GM23338 (cell line): ENCODE measurements around the gene SFXN1. TPM values are rescaled to one million over a fixed set of nuclear protein-coding genes. Genes with fewer than 3 reads are reported as not detected.

ENCODE experiments used
- ATAC-seq: fragments of 200-7000 bp; cut with Tn5 transposase; 3 replicates; pipeline ENCODE4 v1.9.1; 2020
- DNase-seq: peaks from one replicate; pipeline ENCODE4 v3.0.0-alpha.2; 2015; ENCODE audit warnings: low spot score
- H2AFZ ChIP-seq: fragments of 200-600 bp; sonication (generic); 2 replicates; pipeline ENCODE4 v1.8.0; 2016; ENCODE audit warnings: antibody characterized with exemption, mild to moderate bottlenecking, moderate library complexity
- H3F3A ChIP-seq: fragments of 200-600 bp; sonication (generic); replicated peaks from 2 replicates; pipeline ENCODE4 v1.8.0; 2017; ENCODE audit warnings: antibody characterized with exemption, mixed run types, low read depth
- H3K27ac ChIP-seq: fragments of 200-600 bp; sonication (generic); 2 replicates; pipeline ENCODE4 v1.6.1; 2016; ENCODE audit warnings: low read depth
- H3K27me3 ChIP-seq: fragments of 200-600 bp; sonication (generic); 2 replicates; pipeline ENCODE4 v1.8.0; 2016; ENCODE audit warnings: mild to moderate bottlenecking, mixed run types, moderate library complexity; ENCODE audit not compliant: insufficient read depth
- H3K36me3 ChIP-seq: fragments of 200-600 bp; sonication (generic); 2 replicates; pipeline ENCODE4 v1.8.0; 2016; ENCODE audit warnings: mild to moderate bottlenecking; ENCODE audit not compliant: insufficient read depth
- H3K4me1 ChIP-seq: fragments of 200-600 bp; sonication (generic); 2 replicates; pipeline ENCODE4 v1.8.0; 2016; ENCODE audit warnings: mild to moderate bottlenecking, moderate library complexity; ENCODE audit not compliant: insufficient read depth
- H3K4me2 ChIP-seq: fragments of 200-600 bp; sonication (generic); 2 replicates; pipeline ENCODE4 v1.7.1; 2017; ENCODE audit warnings: mixed run types
- H3K4me3 ChIP-seq: fragments of 200-600 bp; sonication (generic); 2 replicates; pipeline ENCODE4 v1.6.1; 2016; ENCODE audit warnings: mixed run types
- H3K79me2 ChIP-seq: fragments of 200-600 bp; sonication (generic); replicated peaks from 2 replicates; pipeline ENCODE4 v1.8.0; 2017; ENCODE audit warnings: mild to moderate bottlenecking; ENCODE audit not compliant: insufficient read depth
- H3K9me2 ChIP-seq: fragments of 200-600 bp; sonication (generic); 2 replicates; pipeline ENCODE4 v1.8.0; 2017; ENCODE audit not compliant: insufficient read depth
- H4K20me1 ChIP-seq: fragments of 200-600 bp; sonication (generic); replicated peaks from 2 replicates; pipeline ENCODE4 v1.8.0; 2017; ENCODE audit warnings: mild to moderate bottlenecking; ENCODE audit not compliant: insufficient read depth
- H3K27ac Mint-ChIP-seq: 2 replicates; pipeline ENCODE4 v1.8.0; 2020; ENCODE audit warnings: inconsistent platforms, mild to moderate bottlenecking, moderate library complexity, mixed read lengths
- H3K27me3 Mint-ChIP-seq: 3 replicates; pipeline ENCODE4 v1.8.0; 2022; ENCODE audit warnings: low read depth, mild to moderate bottlenecking, moderate library complexity, mixed read lengths, inconsistent platforms; ENCODE audit not compliant: insufficient read depth, poor library complexity
- H3K36me3 Mint-ChIP-seq: 3 replicates; pipeline ENCODE4 v1.8.0; 2021; ENCODE audit warnings: low read depth, mild to moderate bottlenecking, inconsistent platforms, moderate library complexity, mixed read lengths
- H3K4me1 Mint-ChIP-seq: 3 replicates; pipeline ENCODE4 v1.8.0; 2020; ENCODE audit warnings: mild to moderate bottlenecking, inconsistent platforms, mixed read lengths
- H3K4me3 Mint-ChIP-seq: 3 replicates; pipeline ENCODE4 v1.8.0; 2021; ENCODE audit warnings: moderate library complexity, mild to moderate bottlenecking, inconsistent platforms, mixed read lengths
- H3K9me3 Mint-ChIP-seq: 3 replicates; pipeline ENCODE4 v1.8.0; 2020; ENCODE audit warnings: moderate library complexity, mild to moderate bottlenecking, inconsistent platforms, mixed read lengths
- CREB1 ChIP-seq: fragments of 250-450 bp; sonication (Bioruptor Pico); IDR thresholded peaks from 2 replicates; pipeline ENCODE4 v1.5.0; 2020; ENCODE audit warnings: low read depth, mild to moderate bottlenecking, moderate library complexity
- ETS1 ChIP-seq: IDR thresholded peaks from 2 replicates; pipeline ENCODE4 v1.6.1; 2016; ENCODE audit warnings: antibody characterized with exemption
- EZH2 ChIP-seq: fragments of 200-600 bp; sonication (generic); IDR thresholded peaks from one replicate; pipeline ENCODE4 v1.8.0; 2017; ENCODE audit warnings: antibody characterized with exemption, mild to moderate bottlenecking, low read depth; ENCODE audit not compliant: unreplicated experiment
- EZH2phosphoT487 ChIP-seq: fragments of 200-600 bp; sonication (generic); IDR thresholded peaks from one replicate; pipeline ENCODE4 v1.8.1; 2018; ENCODE audit warnings: antibody characterized with exemption; ENCODE audit not compliant: unreplicated experiment
- JUNB ChIP-seq: IDR thresholded peaks from one replicate; pipeline ENCODE4 v1.6.1; 2016; ENCODE audit warnings: antibody characterized with exemption; ENCODE audit not compliant: unreplicated experiment
- NANOG ChIP-seq: IDR thresholded peaks from 2 replicates; pipeline ENCODE4 v1.6.1; 2016; ENCODE audit warnings: antibody characterized with exemption, borderline replicate concordance
- POLR2AphosphoS5 ChIP-seq: IDR thresholded peaks from 2 replicates; pipeline ENCODE4 v1.6.1; 2016; ENCODE audit warnings: antibody characterized with exemption, low read depth
- REST ChIP-seq: IDR thresholded peaks from one replicate; pipeline ENCODE4 v1.6.1; 2018; ENCODE audit warnings: antibody characterized with exemption; ENCODE audit not compliant: unreplicated experiment
- STAT1 ChIP-seq: IDR thresholded peaks from one replicate; pipeline ENCODE4 v1.6.1; 2016; ENCODE audit warnings: antibody characterized with exemption; ENCODE audit not compliant: unreplicated experiment
- ZNF114 ChIP-seq: fragments of 250-450 bp; sonication (Bioruptor Pico); IDR thresholded peaks from 2 replicates; pipeline ENCODE4 v1.5.0; 2020; ENCODE audit warnings: mild to moderate bottlenecking, moderate library complexity
- ZNF331 ChIP-seq: fragments of 250-450 bp; sonication (Bioruptor Pico); IDR thresholded peaks from 2 replicates; pipeline ENCODE4 v1.5.0; 2020; ENCODE audit warnings: low read depth, mild to moderate bottlenecking, moderate library complexity
- ZNF462 ChIP-seq: fragments of 250-450 bp; sonication (Bioruptor Pico); IDR thresholded peaks from 2 replicates; pipeline ENCODE4 v1.5.0; 2020; ENCODE audit warnings: mild to moderate bottlenecking, moderate library complexity
- polyA plus RNA-seq: library from polyadenylated mRNA; unstranded; fragments of >200 nt; fragmentation: Nextera tagmentation; extraction: Ambion mirVana; gene quantifications from 2 replicates; pipeline ENCODE4 v1.2.1, GENCODE V29; 2016
- total RNA-seq: library from RNA; depleted of rRNA; stranded (reverse); fragments of >200 nt; shearing (Covaris generic); gene quantifications from 2 replicates; pipeline ENCODE4 v1.2.3, GENCODE V29; 2014
- TF ChIP-seq, protein P1 (sequence below), 2 experiments: fragments of 200-600 bp in 1 of 2; sonication (generic) in 1 of 2; conservative IDR thresholded peaks; 2 replicates each; pipeline versions ENCODE4 v1.5.1 to v1.6.1; 2016 to 2017; ENCODE audit warnings: antibody characterized with exemption in 2 of 2, low read depth in 2 of 2, mild to moderate bottlenecking in 2 of 2, moderate library complexity in 1 of 2

SFXN1 gene
- total and polyA plus RNA-seq, 2 experiments from 2014 or later = 44.0 to 97.7 TPM

- H3K27me3 Mint-ChIP-seq = peaks cover 6% of the 10 kb centered on the region
- H3K27ac Mint-ChIP-seq = no peak overlapping the region
- peaks cover 16% of the 10 kb centered on the region for H3K4me1 Mint-ChIP-seq
- H3K27ac ChIP-seq = no peak overlapping the region
- TF ChIP-seq CREB1 (CRISPR knock-in tag) (no peak), POLR2AphosphoS5 (no peak), EZH2phosphoT487 (no peak), JUNB (no peak), ZNF462 (CRISPR knock-in tag) (no peak), ZNF114 (CRISPR knock-in tag) (no peak), EZH2 (no peak), REST (no peak), NANOG (no peak), ETS1 (no peak), STAT1 (no peak), ZNF331 (CRISPR knock-in tag) (no peak)
- TF ChIP-seq, protein P1, sequence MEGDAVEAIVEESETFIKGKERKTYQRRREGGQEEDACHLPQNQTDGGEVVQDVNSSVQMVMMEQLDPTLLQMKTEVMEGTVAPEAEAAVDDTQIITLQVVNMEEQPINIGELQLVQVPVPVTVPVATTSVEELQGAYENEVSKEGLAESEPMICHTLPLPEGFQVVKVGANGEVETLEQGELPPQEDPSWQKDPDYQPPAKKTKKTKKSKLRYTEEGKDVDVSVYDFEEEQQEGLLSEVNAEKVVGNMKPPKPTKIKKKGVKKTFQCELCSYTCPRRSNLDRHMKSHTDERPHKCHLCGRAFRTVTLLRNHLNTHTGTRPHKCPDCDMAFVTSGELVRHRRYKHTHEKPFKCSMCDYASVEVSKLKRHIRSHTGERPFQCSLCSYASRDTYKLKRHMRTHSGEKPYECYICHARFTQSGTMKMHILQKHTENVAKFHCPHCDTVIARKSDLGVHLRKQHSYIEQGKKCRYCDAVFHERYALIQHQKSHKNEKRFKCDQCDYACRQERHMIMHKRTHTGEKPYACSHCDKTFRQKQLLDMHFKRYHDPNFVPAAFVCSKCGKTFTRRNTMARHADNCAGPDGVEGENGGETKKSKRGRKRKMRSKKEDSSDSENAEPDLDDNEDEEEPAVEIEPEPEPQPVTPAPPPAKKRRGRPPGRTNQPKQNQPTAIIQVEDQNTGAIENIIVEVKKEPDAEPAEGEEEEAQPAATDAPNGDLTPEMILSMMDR (conservative IDR thresholded peaks at IDR 0.05; ENCODE audit: low read depth in 2 of 2) = no peak
- peaks cover 2% of the 10 kb centered on the region; the same call in 1 of the 2 replicates for H3F3A ChIP-seq
- no peak overlapping the region for H2AFZ ChIP-seq
- no peak overlapping the region for H3K4me2 ChIP-seq
- peaks cover 7% of the 10 kb centered on the region; the same call in 1 of the 2 replicates for H3K36me3 ChIP-seq
- H3K4me1 ChIP-seq = peaks cover 22% of the 10 kb centered on the region
- peaks cover 21% of the 10 kb centered on the region for H3K36me3 Mint-ChIP-seq
- no peaks in the 10 kb centered on the region for H4K20me1 ChIP-seq
- H3K4me3 ChIP-seq = no peak overlapping the region
- H3K9me2 ChIP-seq = no peaks in the 10 kb centered on the region
- no peak overlapping the region for H3K4me3 Mint-ChIP-seq
- H3K9me3 Mint-ChIP-seq = no peaks in the 10 kb centered on the region
- no peaks in the 10 kb centered on the region for H3K27me3 ChIP-seq
- H3K79me2 ChIP-seq = no peaks in the 10 kb centered on the region
- DNase-seq (no peak), ATAC-seq (no peak)
Measured at GRCh38 chr5:175531361-175531760, 53.0 kb downstream of the SFXN1 start.
